Mesendoderm (in vitro differentiated cells): ENCODE data around the gene LYST.
"Not testable (repeated sequence)": the region's sequence is repeated elsewhere in the genome, so short reads cannot be mapped to it uniquely, and the experiment has no call there.

ENCODE experiments used
- DNase-seq: peaks from one replicate; pipeline ENCODE4 v3.0.0; 2013
- H2AK5ac ChIP-seq: 2 replicates; pipeline ENCODE4 v1.6.1; 2013; ENCODE audit warnings: low read length, inconsistent platforms
- H2BK120ac ChIP-seq: 2 replicates; pipeline ENCODE4 v1.6.1; 2013; ENCODE audit warnings: low read depth, mild to moderate bottlenecking, low read length, moderate library complexity, mixed read lengths
- H2BK15ac ChIP-seq: replicated peaks from 2 replicates; pipeline ENCODE4 v1.6.1; 2013; ENCODE audit warnings: low read depth, mild to moderate bottlenecking, moderate library complexity
- H2BK5ac ChIP-seq: 2 replicates; pipeline ENCODE4 v1.6.1; 2013; ENCODE audit warnings: low read length, inconsistent platforms
- H3K18ac ChIP-seq: 2 replicates; pipeline ENCODE4 v1.6.1; 2013; ENCODE audit warnings: mild to moderate bottlenecking, low read length, mixed read lengths
- H3K23ac ChIP-seq: one replicate; pipeline ENCODE4 v1.6.1; 2013; ENCODE audit warnings: low read length
- H3K27ac ChIP-seq: 2 replicates; pipeline ENCODE4 v1.5.1; 2013; ENCODE audit warnings: low read depth, mild to moderate bottlenecking, inconsistent platforms, low read length, moderate library complexity
- H3K27me3 ChIP-seq: 2 replicates; pipeline ENCODE4 v1.6.1; 2013; ENCODE audit warnings: low read length, control low read depth, mild to moderate bottlenecking, inconsistent platforms; ENCODE audit not compliant: insufficient read depth, poor library complexity
- H3K36me3 ChIP-seq: 2 replicates; pipeline ENCODE4 v1.6.1; 2013; ENCODE audit warnings: low read length, inconsistent platforms; ENCODE audit not compliant: control insufficient read depth, insufficient read depth
- H3K4ac ChIP-seq: one replicate; pipeline ENCODE4 v1.6.1; 2013; ENCODE audit warnings: low read depth, mild to moderate bottlenecking, low read length, moderate library complexity
- H3K4me1 ChIP-seq: 2 replicates; pipeline ENCODE4 v1.6.1; 2013; ENCODE audit warnings: low read depth, low read length, inconsistent platforms; ENCODE audit not compliant: control insufficient read depth
- H3K4me2 ChIP-seq: 2 replicates; pipeline ENCODE4 v1.6.1; 2013; ENCODE audit warnings: low read length
- H3K4me3 ChIP-seq: 2 replicates; pipeline ENCODE4 v1.5.1; 2013; ENCODE audit warnings: mild to moderate bottlenecking, low read length
- H3K56ac ChIP-seq: one replicate; pipeline ENCODE4 v1.6.1; 2013; ENCODE audit warnings: low read length
- H3K79me1 ChIP-seq: 2 replicates; pipeline ENCODE4 v1.6.1; 2013; ENCODE audit warnings: low read length, inconsistent platforms
- H3K79me2 ChIP-seq: 2 replicates; pipeline ENCODE4 v1.6.1; 2013; ENCODE audit warnings: mild to moderate bottlenecking, low read length; ENCODE audit not compliant: control insufficient read depth, insufficient read depth
- H3K9ac ChIP-seq: 2 replicates; pipeline ENCODE4 v1.6.1; 2013; ENCODE audit warnings: low read length, inconsistent platforms
- H4K5ac ChIP-seq: one replicate; pipeline ENCODE4 v1.6.1; 2013; ENCODE audit warnings: low read length
- H4K8ac ChIP-seq: one replicate; pipeline ENCODE4 v1.6.1; 2013; ENCODE audit warnings: low read depth, mild to moderate bottlenecking, control low read depth, low read length, moderate library complexity
- WGBS: extraction: QIAGEN DNeasy Blood & Tissue Kit; methylation state at CpG from one replicate; pipeline ENCODE4 v1.1.7; 2013; ENCODE audit warnings: low lambda C conversion rate, missing lambda C conversion rate; ENCODE audit not compliant: insufficient coverage; ENCODE audit errors: extremely low coverage; 5-methylcytosine and 5-hydroxymethylcytosine counted together

The LYST gene

DNA sequence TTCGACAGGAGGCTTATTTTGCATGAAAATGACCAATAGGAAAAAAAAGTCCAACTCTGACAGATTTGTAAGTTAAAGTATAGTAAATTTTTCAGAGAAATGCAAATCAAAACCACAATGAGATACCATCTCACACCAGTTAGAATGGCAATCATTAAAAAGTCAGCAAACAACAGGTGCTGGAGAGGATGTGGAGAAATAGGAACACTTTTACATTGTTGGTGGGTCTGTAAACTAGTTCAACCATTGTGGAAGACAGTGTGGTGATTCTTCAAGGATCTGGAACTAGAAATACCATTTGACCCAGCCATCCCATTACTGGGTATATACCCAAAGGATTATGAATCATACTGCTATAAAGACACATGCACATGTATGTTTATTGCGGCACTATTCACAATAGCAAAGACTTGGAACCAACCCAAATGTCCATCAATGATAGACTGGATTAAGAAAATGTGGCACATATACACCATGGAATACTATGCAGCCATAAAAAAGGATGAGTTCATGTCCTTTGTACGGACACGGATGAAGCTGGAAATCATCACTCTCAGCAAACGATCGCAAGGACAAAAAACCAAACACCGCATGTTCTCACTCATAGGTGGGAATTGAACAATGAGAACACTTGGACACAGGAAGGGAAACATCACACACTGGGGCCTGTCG is 80.3 kb downstream of the LYST start:
- not testable (repeated sequence) for H3K4ac ChIP-seq, DNase-seq, H2BK120ac ChIP-seq, H3K23ac ChIP-seq, H3K9ac ChIP-seq, H2BK15ac ChIP-seq, H3K4me2 ChIP-seq, H3K4me3 ChIP-seq, H3K36me3 ChIP-seq, H3K4me1 ChIP-seq, H2BK5ac ChIP-seq, H3K27ac ChIP-seq, H3K18ac ChIP-seq, H3K79me2 ChIP-seq, H3K79me1 ChIP-seq, H3K27me3 ChIP-seq, H4K8ac ChIP-seq, H4K5ac ChIP-seq, H2AK5ac ChIP-seq, H3K56ac ChIP-seq
- WGBS = no CpG with 5 or more reads among the region's 8 CpGs

DNA sequence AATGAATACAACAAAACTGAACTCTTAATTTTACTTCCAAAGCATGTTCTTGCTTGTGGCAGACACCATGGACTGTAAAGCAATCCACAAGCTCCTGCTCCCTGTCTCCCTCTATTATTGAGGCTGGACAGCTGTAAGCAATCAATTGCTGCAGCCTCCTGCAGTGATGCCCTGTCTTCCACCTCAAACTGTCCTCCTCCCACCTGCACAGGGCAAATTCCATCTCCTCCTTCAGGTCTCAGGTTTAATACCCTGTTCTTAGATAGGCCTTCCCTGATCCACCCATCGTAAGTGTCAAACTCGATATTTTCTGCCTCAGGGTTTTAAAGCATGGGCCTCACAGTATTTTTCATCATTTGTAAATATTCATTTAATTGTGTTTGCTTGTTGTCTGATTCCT is 81.8 kb downstream of the LYST start:
- Histone ChIP-seq H2BK120ac (no peak overlapping the region), H3K4me1 (no peaks in the 10 kb centered on the region), H3K18ac (no peak overlapping the region), H3K9ac (no peak overlapping the region), H3K4me2 (no peak overlapping the region), H3K4ac (no peak overlapping the region), H3K23ac (no peak overlapping the region), H2AK5ac (no peak overlapping the region), H3K79me1 (no peaks in the 10 kb centered on the region), H3K27ac (no peak overlapping the region), H4K5ac (no peak overlapping the region), H4K8ac (no peak overlapping the region), H2BK5ac (no peak overlapping the region), H3K56ac (no peak overlapping the region), H3K36me3 (no peaks in the 10 kb centered on the region), H3K79me2 (no peaks in the 10 kb centered on the region), H3K4me3 (no peak overlapping the region), H3K27me3 (no peaks in the 10 kb centered on the region), H2BK15ac (no peak overlapping the region)
- DNase-seq = no peak
- WGBS = no CpG with 5 or more reads among the region's 2 CpGs

DNA sequence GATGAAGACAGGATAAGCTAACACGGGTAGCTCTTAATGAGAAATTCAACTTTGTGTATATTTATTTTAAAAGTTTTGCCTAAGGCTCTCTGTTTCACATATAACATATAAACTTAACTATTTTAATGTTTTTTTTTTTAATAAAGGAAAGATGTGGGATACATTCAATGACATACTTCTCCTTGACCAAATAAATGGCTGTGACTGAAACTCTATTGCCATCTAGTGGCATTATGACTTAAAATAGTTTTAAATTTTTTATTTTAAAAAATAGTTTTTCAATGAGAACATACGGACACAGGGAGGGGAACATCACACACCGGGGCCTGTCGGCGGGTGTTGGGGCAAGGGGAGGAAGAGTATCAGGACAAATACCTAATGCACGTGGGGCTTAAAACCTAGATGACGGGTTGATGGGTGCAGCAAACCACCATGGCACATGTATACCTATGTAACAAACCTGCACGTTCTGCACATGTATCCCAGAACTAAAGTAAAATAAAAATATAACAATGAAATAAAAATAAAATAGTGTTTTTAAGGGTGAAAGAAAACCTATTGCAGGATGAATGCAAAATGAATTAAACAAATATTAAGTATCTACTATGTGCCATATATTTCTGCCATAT is 83.4 kb downstream of the LYST start:
- H2BK15ac ChIP-seq = no peak overlapping the region
- no peak overlapping the region for H3K4me2 ChIP-seq
- H3K36me3 ChIP-seq = no peaks in the 10 kb centered on the region
- H3K4me1 ChIP-seq = no peaks in the 10 kb centered on the region
- no peak overlapping the region for H3K9ac ChIP-seq
- DNase-seq = peak; percentile 56
- no peaks in the 10 kb centered on the region for H3K79me2 ChIP-seq
- no peak overlapping the region for H3K56ac ChIP-seq
- no peaks in the 10 kb centered on the region for H3K27me3 ChIP-seq
- no peak overlapping the region for H4K8ac ChIP-seq
- H2BK120ac ChIP-seq = no peak overlapping the region
- H3K23ac ChIP-seq = no peak overlapping the region
- no peak overlapping the region for H3K4ac ChIP-seq
- H2AK5ac ChIP-seq = no peak overlapping the region
- no peak overlapping the region for H3K27ac ChIP-seq
- H3K4me3 ChIP-seq = no peak overlapping the region
- no peak overlapping the region for H4K5ac ChIP-seq
- H2BK5ac ChIP-seq = no peak overlapping the region
- H3K18ac ChIP-seq = no peak overlapping the region
- no peaks in the 10 kb centered on the region for H3K79me1 ChIP-seq
- WGBS = no CpG with 5 or more reads among the region's 8 CpGs

DNA sequence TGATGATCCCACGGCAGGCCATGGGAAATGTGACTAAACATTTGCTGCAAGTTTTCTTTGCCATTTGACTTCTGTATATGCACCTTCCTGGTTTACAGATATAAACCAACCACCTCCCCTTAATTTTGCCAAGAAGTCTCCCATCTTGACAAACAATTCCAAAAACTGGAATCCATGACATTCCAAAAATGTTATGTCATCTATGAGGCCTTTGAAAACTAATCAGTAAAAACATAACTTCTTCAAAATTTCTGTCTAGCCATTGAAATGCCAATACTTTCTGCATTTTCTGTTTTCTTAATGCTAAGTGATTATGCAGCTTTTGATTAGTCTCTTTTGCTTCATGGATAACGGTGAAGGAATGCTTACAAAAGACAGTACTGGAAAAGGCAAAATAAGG is 84.1 kb downstream of the LYST start:
- WGBS = no CpG with 5 or more reads among the region's 2 CpGs
- Histone ChIP-seq H3K27me3 (no peaks in the 10 kb centered on the region), H3K23ac (no peak overlapping the region), H3K4me3 (no peak overlapping the region), H2AK5ac (no peak overlapping the region), H4K8ac (no peak overlapping the region), H3K9ac (no peak overlapping the region), H3K4me1 (no peaks in the 10 kb centered on the region), H3K27ac (no peak overlapping the region), H3K18ac (no peak overlapping the region), H2BK5ac (no peak overlapping the region), H3K79me2 (no peaks in the 10 kb centered on the region), H3K4me2 (no peak overlapping the region), H3K4ac (no peak overlapping the region), H3K36me3 (no peaks in the 10 kb centered on the region), H2BK120ac (no peak overlapping the region), H3K79me1 (no peaks in the 10 kb centered on the region), H4K5ac (no peak overlapping the region), H3K56ac (no peak overlapping the region), H2BK15ac (no peak overlapping the region)
- DNase-seq = peak; percentile 14

DNA sequence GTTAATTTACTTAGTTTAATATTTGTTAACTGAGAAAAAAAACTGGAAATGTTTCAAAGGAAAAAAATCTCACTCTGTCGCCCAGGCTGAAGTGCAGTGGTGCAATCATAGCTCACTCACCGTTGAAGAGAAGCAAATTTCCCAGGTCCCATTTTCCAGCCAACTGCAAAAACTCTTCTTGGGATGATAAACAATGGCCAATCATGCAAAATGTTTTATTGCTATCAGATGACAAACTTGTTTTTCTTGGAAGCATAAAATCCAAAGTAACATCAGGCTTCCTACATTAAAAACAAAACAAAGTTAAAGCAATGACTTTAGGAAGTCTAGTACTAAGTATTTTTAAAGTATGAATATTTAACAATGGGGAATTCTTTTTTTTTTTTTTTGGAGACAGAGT is 84.9 kb downstream of the LYST start:
- no peak for DNase-seq
- Histone ChIP-seq H2AK5ac (no peak overlapping the region), H3K79me1 (no peaks in the 10 kb centered on the region), H3K4ac (no peak overlapping the region), H2BK120ac (no peak overlapping the region), H3K9ac (no peak overlapping the region), H2BK5ac (no peak overlapping the region), H3K56ac (no peak overlapping the region), H2BK15ac (no peak overlapping the region), H3K4me2 (no peak overlapping the region), H3K23ac (no peak overlapping the region), H3K27ac (no peak overlapping the region), H3K27me3 (no peaks in the 10 kb centered on the region), H3K18ac (no peak overlapping the region), H4K8ac (no peak overlapping the region), H3K4me3 (no peak overlapping the region), H4K5ac (no peak overlapping the region), H3K4me1 (no peaks in the 10 kb centered on the region), H3K36me3 (no peaks in the 10 kb centered on the region), H3K79me2 (no peaks in the 10 kb centered on the region)
- no CpG with 5 or more reads among the region's 2 CpGs for WGBS

DNA sequence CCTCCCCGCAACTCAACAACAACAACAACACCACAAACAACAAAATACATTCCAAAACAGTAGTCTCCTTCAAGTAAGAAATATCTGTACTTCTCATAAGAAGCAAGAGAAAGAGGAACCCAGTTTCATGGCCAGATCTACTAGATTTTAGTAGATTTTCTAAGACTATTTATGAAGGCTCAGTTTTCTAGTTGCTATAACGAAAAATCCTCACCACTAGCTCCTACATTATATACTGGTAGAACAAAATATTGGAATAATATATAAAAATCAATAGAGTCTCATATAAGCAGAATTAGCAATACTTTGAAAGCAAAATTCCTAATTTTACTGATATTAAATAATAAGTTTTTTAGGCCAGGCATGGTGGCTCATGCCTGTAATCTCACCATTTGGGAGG is 86.9 kb downstream of the LYST start:
- H3K4me3 ChIP-seq = no peak overlapping the region
- no peak overlapping the region for H3K56ac ChIP-seq
- no peaks in the 10 kb centered on the region for H3K79me2 ChIP-seq
- H3K18ac ChIP-seq = no peak overlapping the region
- no peak overlapping the region for H3K23ac ChIP-seq
- no peak overlapping the region for H3K4ac ChIP-seq
- H3K79me1 ChIP-seq = no peaks in the 10 kb centered on the region
- no peak overlapping the region for H4K8ac ChIP-seq
- H2BK15ac ChIP-seq = no peak overlapping the region
- H3K4me2 ChIP-seq = no peak overlapping the region
- 100% methylated on average over 1 of the region's 2 CpGs for WGBS
- no peak overlapping the region for H2BK5ac ChIP-seq
- no peak overlapping the region for H3K27ac ChIP-seq
- no peak for DNase-seq
- no peaks in the 10 kb centered on the region for H3K36me3 ChIP-seq
- no peaks in the 10 kb centered on the region for H3K27me3 ChIP-seq
- H4K5ac ChIP-seq = no peak overlapping the region
- no peaks in the 10 kb centered on the region for H3K4me1 ChIP-seq
- H2BK120ac ChIP-seq = no peak overlapping the region
- no peak overlapping the region for H3K9ac ChIP-seq
- no peak overlapping the region for H2AK5ac ChIP-seq
